HG03457 (cell line): ENCODE results near the gene OGFOD1.

Experiments used
- ATAC-seq: cut with Tn5 transposase; IDR thresholded peaks from one replicate; pipeline ENCODE4 v1.9.1; 2021; ENCODE audit warnings: moderate number of reproducible peaks; ENCODE audit not compliant: unreplicated experiment

The OGFOD1 gene

DNA sequence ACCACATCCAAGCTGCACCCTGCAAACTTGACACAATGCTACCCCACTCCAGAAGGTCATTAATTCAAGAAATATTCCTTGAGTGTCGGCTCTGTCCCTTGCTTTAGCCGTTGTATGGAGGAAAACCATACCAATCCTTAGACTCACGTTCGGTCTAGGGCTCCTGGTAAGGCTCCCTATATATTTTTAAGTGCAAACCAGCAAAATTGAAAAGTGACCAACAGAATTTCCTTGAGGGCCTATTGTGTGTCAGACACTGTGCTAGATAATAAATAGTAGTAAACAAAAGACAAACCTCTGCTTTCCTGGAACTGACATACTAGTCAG lies 68.9 kb downstream of the OGFOD1 start:
- no peak for ATAC-seq

DNA sequence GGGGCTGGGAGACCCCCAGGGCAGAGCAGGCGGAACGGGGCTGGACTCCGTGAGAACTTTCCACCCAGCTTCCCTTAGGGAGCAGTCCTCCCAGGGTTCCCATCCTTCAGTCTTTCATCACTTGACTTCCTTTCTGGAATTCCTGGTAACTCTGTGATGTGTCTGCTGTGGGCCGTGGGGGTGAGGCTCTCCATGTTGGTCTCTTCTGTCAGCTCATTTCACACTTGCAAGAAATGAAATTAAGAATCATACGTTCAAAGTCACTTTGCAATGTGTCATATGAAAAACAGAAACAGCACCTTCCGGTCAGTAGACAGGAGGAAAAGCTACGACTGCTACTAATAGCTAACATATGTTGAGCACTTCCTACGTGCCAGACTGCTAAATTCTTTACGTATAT lies 73.9 kb downstream of the OGFOD1 start:
- ATAC-seq: no peak
